ENCODE data around the gene CSTB.

Gene CSTB

DNA sequence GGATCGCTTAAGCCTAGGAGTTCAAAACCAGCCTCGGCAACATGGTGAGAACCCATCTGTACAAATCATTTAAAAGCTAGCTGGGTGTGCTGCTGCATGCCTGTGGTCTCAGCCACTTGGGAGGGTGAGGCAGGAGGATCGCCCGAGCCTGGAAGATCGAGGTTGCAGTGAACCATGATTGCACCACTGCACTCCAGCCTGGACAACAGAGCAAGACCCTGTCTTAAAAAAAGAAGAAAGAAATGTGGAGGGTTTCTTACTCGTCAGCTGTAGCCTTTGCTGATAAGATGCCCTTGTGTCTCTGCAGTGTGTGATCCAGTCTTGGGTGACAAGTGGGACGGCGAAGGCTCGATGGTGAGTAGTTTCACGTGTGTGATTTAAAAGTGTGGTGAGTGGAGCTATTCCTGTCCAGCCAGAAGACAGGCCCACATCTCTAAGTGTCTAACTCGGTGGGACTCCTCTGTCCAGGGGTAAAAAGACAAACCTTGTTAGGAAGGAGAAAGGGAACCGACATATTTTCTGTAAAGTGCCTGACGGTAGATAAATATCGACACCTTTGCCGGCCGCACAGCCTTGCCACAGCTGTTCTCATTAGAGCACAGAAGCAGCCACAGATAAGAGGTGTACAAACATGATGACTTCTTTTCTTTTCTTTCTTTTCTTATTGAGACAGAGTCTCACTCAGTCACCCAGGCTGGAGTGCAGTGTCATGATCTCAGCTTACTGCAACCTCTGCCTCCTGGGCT, 30.2 kb downstream of the CSTB start:
- no peak for DNase-seq

DNA sequence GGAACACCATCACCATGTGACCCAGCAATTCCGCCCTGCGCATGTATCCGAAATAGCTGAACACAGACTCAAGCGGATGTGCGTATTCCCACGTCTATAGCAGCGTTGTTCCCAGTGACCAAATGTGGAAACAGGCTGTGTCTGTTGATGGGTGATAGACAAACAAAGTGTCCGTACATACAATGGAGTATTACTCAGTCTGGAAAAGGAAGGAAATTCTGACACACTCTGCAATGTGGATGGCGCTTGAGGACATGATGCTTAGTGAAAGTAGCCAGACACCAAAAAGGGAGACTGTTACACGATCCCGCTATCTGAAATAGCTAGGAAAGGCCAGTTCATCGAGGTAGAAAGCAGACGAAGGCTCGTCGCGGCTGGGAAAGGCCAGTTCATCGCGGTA, 31.4 kb downstream of the CSTB start:
- DNase-seq, result no peak

DNA sequence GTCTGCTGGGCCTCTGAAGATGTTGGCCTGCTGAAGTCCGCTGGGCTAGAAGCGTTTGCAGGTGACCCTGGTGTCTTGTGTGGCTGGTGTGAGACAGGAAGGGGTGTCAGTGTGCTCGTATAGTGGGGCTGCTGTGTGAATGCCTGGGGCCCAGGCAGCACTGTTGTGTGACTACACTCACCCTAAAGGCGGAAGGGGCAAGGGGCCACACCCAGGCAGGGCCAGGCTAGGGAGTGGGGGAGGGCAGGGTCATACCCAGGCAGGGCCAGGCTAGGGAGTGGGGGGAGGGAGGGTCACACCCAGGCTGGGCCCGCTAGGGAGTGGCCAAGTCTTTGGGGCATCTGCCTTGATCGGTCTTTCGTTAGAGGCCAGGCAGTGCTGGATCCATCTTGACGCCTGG, 32.2 kb downstream of the CSTB start:
- DNase-seq, result no peak

DNA sequence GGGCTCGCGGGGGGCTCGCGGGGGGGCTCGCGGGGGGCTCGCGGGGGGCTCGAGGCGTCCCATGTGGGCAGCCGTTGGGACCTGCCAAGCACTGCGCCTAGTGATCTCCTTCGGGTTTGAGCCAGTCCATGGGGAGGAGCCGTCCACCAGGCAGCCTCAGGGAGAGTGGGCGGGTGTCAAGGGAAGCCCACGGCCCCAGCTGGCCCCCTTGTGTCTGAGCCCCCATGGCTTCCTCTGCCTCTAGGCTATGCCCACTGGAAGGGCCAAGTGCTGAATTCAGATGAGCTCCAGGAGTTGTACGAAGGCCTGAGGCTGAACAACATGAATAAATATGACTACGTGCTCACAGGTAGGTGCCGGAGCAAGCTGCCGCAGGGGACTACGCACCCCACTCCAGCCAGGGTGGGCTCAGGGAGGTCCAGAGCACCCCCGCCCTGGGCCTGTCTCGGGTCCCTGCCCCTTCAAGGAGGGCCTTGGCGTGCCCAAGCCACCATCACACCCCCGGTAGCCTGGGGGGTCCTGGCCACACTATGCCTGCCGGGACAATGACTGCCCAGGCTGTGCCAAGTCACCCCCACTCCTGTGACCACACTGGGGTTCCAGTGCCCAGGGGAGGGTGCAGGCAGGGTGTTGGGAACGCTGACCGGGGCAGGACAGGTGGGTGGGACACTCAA, 34.5 kb downstream of the CSTB start:
- DNase-seq, result peak; percentile 53

DNA sequence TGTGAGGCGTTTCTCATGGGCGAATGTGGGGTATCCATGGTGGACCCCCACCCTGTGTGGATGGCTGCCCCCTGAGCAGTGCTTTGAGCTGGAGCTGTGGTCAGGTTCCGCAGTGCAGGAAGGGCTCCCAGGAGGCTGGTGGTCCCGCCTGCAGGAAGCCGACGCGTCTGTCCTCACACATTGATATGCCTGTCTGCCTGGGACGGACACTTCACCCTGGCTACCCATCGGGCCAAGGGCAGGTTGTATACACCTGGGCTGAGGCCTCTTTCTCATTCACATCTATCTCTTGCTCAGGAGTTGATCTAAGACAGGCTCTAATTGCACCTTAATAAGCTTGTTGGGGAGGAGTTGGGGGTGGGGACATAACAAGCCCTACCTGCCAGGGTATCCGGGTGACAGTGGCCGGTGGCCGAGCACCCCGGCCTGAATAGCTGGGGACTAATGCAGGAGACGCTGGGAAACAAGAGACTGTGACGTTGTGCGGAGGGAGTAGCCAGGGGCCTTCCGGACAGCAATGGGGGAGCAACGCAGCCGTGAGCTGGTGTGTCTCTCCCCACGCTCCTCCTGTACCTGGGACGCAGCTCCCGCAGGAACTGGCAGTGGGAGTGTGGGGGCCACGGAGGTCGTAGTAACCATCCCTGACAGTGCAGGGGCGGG, 35.5 kb downstream of the CSTB start:
- DNase-seq, result peak; percentile 80

DNA sequence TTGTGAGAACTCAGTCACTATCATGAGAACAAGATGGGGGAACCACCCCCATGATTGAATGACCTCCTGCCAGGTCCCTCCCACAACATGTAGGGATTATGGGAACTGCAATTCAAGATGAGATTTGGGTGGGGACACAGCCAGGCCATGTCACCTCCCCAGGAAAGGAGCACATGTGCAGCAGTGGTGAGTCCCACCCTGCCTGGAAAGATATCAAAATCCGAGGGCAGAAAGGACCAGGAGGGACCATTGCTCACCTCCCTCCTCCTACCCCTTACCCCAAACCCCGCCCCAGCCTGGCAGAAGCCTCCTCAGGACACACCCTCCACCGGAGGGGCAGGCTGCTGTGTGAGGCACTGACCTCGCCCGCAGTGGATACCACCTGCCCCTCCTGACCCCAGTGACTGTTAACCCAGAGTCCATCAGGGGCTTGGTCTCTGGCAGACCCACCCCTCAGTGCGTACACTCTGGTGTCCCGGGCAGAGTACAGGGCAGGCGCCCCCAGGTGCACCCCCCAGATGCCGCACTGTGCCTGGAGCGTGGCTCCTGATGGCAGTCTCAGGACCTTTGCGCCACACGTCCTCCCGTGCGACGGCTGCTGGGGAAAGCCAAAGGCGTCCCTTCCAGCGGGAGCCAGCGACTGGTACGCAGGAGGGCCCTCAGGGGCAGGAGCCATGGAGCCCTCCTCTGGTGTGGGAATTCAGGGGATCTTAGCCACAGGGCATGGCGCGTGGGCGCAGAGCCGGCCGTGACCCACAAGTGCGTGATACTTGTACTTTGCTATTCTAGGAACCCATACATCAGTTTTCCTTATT, 36.3 kb downstream of the CSTB start:
- no peak for DNase-seq

DNA sequence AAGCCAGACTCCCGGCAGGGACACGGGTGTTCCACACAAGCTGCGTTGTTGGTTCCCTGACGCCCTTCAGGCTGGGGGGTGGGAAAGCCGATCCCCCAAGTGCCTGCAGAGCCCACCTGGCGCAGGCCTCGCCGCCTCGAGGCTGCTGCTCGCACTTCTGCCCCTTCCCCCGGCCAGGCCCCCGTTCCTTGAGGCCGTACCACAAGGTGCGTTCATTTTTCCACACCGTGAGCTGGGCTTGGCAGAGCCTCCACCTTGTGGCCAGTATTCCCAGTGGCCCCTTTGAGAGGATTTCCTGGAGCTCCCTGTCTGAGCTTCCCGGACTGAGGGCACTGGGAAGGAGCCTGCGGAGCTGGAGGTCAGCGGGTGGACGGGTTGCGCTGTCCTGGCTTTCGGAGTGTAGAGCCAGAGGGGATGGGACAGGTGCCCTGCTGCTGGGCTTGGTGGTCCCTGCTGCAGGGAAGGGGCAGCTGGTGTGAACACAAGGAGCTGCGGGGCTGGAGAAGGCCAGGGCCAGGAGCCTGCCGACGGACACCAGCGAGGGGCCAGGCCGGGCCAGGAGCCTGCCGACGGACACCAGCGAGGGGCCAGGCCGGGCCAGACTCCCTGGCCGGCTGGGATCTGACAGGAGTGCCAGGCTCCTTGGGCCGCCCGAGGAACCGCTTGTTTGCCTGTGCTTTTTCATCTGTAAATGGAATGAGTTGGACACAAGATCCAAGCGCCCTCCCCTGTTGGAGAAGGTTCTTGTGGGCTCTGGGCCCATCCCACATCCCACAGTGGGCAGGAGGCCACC, 38.8 kb downstream of the CSTB start:
- no peak for DNase-seq

DNA sequence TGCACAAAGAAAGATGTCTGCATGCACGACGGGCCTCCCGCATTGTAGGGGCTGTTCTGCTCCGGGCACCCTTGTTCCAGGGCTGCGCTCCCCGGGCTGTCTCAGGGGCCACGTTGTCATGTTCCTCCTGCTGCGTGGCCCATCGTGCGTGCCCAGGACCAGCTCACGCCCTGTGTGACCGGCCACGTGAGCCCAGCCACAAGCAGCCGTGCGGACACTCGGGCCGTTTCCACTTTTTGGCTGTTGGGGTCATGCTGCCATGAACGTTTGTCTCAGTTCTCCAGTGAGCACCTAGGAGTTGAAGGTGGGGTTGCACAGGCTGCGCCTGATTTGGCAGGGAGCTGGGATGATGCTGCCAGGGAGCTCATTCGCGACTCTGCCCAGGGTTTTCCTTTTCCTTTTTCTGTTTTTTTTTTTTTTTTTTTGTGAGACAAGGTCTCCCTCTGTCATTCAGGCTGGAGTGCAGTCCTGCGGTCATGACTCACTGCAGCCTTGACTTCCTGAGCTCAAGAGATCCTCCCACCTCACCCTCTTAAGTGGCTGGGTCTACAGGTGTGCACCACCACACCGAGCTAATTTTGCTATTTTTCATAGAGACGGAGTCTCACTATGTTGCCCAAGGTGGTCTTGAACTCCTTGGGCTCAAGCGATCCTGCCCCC, 39.8 kb downstream of the CSTB start:
- no peak for DNase-seq

DNA sequence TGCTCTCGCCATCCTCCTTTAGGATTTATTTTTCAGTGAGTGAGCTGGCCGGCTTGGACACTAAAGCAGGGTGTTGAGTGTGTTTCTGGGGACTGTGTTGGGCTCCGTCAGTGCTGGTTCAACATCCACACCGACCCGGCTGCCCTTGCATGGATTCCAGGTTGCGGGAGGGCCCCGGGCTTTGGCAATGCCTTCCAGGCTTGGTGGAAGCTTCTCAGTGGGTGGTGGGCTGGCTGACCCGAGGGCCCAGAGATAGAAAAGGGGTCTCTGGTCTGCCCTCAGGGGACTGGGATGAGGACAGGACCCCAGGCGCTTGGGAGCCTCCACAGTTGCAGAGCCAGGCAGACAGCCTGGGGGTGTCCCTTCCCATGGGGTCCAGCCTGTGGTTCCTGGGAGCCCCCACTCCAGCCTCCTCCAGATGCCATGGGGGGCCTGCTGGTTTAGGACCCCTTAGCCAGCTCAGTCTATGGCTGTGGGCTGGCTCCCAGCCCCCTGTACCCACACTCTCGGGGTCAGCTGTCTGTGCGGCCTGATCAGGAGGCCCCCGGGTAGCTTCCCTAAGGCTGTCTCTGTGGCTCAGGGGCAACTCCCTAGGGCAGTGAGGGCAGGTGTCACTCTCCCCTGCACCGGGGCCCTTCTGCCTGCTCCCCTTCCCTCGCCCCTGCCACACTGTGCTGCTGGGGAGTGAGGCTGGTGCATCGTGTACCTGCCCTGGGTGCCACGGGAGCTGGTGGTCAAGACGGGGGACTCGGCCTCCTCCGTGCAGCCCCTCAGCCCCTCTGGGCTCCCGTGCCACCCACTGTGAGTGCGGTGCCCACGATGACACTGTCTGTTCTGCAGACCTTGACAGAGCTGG, 40.6 kb downstream of the CSTB start:
- no peak for DNase-seq

DNA sequence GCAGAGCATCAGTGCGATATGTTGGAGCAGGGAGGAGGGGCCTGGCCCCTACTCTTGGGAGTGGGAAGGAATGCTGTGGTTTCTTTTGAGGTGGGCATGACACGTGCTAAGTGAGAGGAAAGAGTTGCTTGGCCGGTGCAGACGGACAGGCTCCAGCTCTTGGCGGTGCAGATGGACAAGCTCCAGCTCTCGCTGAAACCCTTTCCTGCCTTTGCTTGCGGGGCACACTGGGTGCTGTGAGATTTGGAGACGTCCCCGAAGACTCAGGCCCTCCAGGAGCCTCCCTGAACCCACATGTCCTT, 41.2 kb downstream of the CSTB start:
- DNase-seq, result no peak

DNA sequence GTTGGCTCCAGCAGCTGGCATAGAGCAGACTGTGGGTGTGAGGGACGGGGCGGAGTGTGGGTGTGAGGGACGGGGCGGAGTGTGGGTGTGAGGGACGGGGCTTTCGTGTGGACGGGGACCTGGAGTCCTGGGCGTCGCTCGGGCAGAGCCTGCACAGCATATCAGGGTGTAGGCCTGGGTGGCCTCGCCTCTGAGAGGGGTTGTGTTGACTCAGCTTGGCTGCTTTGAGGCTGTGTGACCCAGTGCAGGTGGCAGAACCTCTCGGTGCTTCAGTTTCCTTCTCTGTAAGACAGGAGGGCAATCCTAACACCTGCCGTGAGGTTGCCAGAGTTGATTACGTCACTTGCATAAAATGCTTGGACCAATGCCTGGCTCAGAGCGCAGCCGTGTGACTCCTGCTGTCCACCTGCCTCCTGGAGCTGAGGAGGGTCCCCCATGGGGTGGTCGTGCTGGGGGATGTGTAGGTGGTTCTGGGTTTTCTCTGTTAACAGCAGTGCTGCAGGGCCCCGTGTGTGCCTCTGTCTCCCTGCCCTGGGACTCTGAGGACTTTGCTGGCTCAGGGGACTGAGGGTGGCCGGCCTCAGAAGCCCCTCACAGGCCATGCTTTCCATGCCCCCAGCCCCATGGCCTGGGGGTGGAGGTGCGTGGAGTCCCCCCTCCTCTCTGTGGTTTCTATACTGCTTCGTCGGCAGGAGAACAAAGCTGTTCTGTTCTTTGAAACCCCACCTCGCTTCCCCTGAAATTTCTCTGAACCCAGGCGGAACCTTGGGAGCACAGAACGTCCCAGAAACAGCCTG, 41.8 kb downstream of the CSTB start:
- DNase-seq, result no peak

DNA sequence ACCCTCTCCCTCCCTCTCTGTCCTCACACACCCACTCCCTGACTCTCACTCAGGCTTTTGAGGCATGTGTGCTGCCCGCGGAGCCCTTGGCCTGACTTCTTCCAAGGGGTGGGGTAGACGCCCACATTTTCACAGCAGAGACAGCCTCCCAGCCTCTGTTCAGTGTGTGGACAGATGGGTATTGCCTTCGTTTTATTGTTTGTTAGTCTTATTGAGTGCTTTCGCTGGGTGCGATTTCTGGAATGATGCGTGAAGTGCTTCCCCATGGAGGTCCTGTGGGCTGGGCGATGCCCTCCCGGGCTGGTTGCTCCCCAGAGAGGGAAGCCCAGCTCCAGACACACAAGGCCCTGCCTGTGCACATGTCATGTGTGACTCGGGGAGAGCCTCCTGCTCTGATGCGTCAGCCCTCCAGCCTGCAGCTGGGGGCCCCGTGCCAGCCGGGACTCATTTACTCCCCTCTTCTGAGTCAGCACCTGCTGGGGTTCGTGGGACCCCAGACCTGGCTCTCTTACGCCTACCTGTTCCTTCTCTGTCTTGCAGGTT, 42.5 kb downstream of the CSTB start:
- DNase-seq, result no peak

DNA sequence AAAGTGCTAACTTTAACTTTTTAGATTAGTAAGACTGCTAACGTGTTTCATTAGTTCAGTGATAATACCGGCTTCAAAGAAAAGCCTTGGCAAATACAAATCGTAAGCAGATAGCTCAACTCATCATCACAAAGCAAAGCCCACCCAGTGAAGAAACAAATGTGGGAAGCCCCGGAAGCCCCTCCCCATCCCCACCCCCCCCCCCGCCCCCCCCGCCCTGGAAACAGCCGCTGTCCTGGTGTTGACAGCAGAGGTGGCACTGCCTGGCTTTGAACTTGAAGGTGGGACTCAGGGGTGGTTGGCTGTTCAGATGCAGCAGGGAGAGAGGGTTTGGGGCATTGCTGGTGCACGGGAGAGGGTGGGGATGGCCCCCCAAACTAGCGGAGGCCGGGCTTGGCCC, 43.0 kb downstream of the CSTB start:
- no peak for DNase-seq

DNA sequence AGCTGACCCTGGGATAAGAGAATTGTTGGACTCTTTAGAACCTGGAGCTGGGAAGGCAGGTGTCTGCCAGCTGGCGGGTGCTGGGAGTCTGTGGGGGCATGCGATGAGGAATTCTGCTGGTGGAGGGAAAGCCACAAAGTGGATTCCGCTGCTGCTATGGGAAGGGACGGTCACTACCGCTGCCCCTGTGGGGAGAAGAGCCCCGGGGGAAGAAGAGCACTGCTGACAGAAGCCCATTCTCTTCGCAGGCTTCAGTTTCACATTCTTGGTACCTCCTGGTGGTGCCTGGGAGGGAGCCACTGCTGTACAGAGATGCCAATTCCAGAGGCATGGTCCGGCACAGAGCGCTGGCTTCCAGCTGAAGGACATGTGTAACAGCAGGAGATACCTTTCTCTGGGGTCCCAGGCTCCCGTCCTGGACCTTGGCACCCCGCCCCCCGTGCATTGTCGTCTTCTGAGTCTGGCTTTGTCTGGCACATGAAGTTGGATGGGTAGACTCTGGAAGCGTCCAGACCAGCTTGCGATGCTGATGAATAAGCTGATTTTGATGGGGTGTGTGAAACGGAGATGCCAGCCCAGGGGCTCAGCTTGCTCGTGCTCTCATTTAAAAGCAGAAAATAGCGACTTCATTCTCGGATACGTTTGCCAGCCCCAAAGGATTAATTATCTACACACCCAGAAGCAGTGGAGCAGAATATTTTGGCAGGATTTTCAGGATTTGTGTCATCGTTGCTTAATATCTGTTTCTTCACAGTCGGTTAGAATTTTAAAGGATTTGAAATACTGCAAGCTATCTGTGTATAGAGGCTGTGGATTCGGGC, 44.0 kb downstream of the CSTB start:
- no peak for DNase-seq

DNA sequence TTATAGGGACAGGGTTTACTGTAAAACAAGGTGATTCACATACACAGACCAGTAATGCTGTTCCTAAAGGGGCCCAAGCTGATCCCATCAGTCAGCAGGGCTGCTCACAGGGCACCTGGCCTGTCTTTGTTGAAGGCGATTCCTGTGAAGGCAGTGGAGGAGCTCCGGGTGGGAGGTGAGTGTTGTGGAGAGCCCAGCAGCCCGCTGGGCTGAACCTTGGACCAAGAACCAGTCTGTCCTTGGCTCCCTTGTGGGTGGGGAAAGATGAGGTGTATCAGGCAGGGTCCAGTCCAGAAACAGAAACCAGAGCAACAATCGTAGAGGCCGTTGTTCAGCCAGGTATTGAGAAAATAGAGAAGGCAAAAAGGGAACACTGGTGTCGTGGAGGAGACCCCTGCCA, 44.6 kb downstream of the CSTB start:
- no peak for DNase-seq

DNA sequence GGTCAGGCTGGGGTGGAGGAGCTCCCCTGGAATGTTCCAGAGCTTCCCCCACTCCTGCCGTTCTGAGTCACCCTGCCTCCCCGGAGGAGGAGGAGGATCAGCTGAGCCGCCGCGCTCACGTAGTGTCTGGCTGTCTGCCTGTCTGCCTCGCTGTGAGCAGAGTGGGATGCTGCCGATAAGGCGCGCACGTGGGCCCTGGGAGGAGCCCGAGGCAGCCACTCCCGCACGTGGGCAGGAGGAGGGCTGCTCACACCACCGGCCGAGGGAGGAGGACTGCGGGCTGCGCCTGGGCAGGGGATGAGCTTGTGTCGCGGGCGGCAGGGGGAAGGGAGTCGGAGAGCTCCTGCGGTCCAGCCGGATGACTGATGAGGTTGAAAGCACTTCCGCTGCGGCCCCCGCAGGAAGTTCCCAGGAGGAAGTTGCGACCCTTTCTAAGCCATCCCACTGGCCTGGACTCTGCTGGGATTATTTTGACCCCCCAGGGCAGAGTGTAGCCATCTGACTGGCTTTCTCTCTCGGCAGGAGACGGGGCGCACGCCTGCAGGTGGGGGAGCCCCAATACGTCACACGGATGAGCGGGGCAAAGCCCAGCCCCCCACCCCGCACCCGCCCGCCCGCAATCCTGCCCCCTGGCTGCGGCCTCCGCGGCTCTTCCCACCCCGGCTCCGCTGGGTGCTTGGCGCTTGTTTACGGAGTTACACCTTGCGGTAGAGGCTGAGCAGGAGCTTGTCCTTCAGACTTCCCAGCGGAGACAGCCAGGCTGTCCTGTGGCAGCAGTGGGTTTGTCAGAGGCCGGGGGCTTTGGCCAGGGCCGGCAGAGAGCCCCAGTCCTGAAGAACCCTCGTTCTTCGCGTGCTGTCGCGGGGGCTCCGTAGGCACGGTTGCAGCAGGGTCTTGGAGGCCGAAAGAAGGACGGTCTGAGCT, 47.4 kb downstream of the CSTB start:
- DNase-seq, result peak; percentile 92

DNA sequence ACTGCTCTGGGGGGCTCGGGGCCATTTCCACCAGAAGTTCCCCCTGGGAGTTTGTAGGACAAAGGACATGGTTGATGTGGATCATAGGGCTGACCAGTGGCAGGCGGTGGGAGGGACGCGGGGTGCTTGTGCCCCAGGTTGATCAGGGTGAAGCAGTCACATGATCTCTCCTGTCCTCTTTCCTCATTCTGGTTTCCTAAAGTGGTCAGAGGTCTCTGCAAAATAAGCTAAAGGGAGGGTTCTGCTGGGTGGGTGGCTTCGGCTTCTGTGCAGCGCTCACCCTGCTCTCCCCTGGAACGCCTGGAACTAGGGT, 48.0 kb downstream of the CSTB start:
- DNase-seq, result no peak

DNA sequence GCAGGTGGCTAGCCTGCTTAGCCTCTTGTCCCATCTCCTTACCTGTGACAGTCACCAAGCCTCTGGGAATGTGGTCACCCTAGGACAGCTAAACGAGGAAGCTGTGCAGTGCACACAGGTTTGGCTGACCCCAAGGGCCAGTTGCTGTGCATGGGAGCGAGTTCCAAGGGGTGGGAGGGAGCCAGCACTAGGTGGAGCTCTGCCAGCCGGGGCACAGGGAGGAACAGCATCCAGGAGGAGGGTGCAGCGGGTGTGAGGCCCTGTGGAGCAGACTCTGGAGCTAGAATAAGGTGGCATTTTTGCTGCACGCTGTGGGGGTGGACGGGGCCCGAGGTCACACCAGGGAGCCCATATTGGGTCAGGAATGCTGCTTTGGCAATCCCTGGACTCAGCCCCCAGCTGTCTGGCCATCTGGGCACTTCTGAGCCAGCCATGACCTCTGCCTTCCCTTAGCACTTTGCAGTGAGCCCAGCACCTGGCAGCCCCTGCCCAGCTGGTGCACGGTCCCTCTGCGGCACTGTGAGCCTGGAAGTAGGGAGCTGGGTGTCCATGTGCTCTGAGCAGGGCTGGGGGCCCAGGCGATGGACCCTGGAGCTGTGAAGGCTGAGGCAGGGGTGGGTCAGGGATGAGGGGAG, 48.5 kb downstream of the CSTB start:
- DNase-seq, result peak; percentile 52
